ENCODE data around the gene PAX5. TPM values are rescaled to one million over a fixed set of nuclear protein-coding genes. Genes with fewer than 3 reads are reported as not detected.

PAX5 gene
- polyA plus RNA-seq, 2 of the 4 experiments (the other 2 are of a cell fraction): not detected

- TF ChIP-seq PBX3 (IDR thresholded peaks at IDR 0.05): no peak
- TF ChIP-seq CHD4 (IDR thresholded peaks at IDR 0.05; ENCODE audit: borderline replicate concordance): no peak
These were observed 133.8 kb downstream of the PAX5 start (continued) for GRCh38 chr9:36900136-36900855.

GRCh38 chr9:36899406-36899805 lies 134.7 kb downstream of the PAX5 start:
- no peak overlapping the region for H3K27ac ChIP-seq
- H3K4me2 ChIP-seq: no peak overlapping the region
- ChIA-PET POLR2A (no interaction called here), CTCF (interaction anchor here (0.6 to 4.6 kb wide), 4 partner anchors 9 to 75 kb away, joined by 3 to 21 read pairs (median 3); no protein-coding TSS in a partner anchor)
- FAIRE-seq (no peak), DNase-seq (ENCODE audit: low read depth in 1 of 2, low spot score in 1 of 2) (no peak), ATAC-seq (no peak)
- no peaks in the 10 kb centered on the region for H3K9me3 ChIP-seq
- no peak overlapping the region for H3K4me3 ChIP-seq
- peaks cover 6% of the 10 kb centered on the region; the same call in 2 of the 3 replicates for H3K4me1 ChIP-seq
- 71% methylated on average over 4 of the region's 4 CpGs for WGBS (ENCODE audit: missing lambda C conversion rate)
- TF ChIP-seq RAD21 (conservative IDR thresholded peaks at IDR 0.05 in 1 of 2, IDR thresholded peaks at IDR 0.05 in 1 of 2): no peak
- no peak for TF ChIP-seq PHF8 (IDR thresholded peaks at IDR 0.05; ENCODE audit: borderline replicate concordance, low read depth)
- TF ChIP-seq FOSB (CRISPR knock-in tag; IDR thresholded peaks at IDR 0.05): no peak
- TF ChIP-seq KDM5A (IDR thresholded peaks at IDR 0.05): no peak
- TF ChIP-seq POLR2A (IDR thresholded peaks at IDR 0.05; ENCODE audit: low read length): no peak
- no peak for TF ChIP-seq RCOR1 (IDR thresholded peaks at IDR 0.05; ENCODE audit: low read depth, low read length)
- TF ChIP-seq HDAC2 (IDR thresholded peaks at IDR 0.05): no peak
- no peak for TF ChIP-seq HOXB5 (CRISPR knock-in tag; IDR thresholded peaks at IDR 0.05)
- TF ChIP-seq E2F6 (IDR thresholded peaks at IDR 0.05; ENCODE audit: borderline replicate concordance, low read depth): no peak
- no peak for TF ChIP-seq ATOH8 (CRISPR knock-in tag; IDR thresholded peaks at IDR 0.05; ENCODE audit: low read depth)
- TF ChIP-seq CEBPB (IDR thresholded peaks at IDR 0.05): no peak
- no peak for TF ChIP-seq ZFP36 (IDR thresholded peaks at IDR 0.05; ENCODE audit: borderline replicate concordance, partially characterized antibody)
- TF ChIP-seq NFE2L2 (conservative IDR thresholded peaks at IDR 0.05; ENCODE audit: low read length): no peak
- TF ChIP-seq PBX3 (IDR thresholded peaks at IDR 0.05): no peak
- no peak for TF ChIP-seq MAZ (IDR thresholded peaks at IDR 0.05; ENCODE audit: borderline replicate concordance, low read depth, low read length)
- no peak for TF ChIP-seq BCL3 (IDR thresholded peaks at IDR 0.05)

- no peaks in the 10 kb centered on the region; the same call in 2 of the 3 replicates for H3K4me1 ChIP-seq
- H3K9me3 ChIP-seq: no peaks in the 10 kb centered on the region
- H3K27ac ChIP-seq: no peak overlapping the region
- TF ChIP-seq RFX5 (IDR thresholded peaks at IDR 0.05): no peak
- TF ChIP-seq HEYL (CRISPR knock-in tag; IDR thresholded peaks at IDR 0.05): no peak
- TF ChIP-seq BHLHE40 (IDR thresholded peaks at IDR 0.05; ENCODE audit: low read depth, low read length): no peak
- no peak for TF ChIP-seq ZNF302 (CRISPR knock-in tag; IDR thresholded peaks at IDR 0.05)
- ATAC-seq (no peak), FAIRE-seq (no peak), DNase-seq (ENCODE audit: low read depth in 1 of 2, low spot score in 1 of 2) (no peak)
- H3K4me2 ChIP-seq: no peak overlapping the region
- ChIA-PET CTCF (interaction anchor here (0.7 to 4.6 kb wide), 5 partner anchors 10 to 52 kb away, joined by 3 to 21 read pairs (median 3); no protein-coding TSS in a partner anchor), POLR2A (no interaction called here)
- 77% methylated on average over 18 of the region's 18 CpGs for WGBS (ENCODE audit: missing lambda C conversion rate)
- H3K4me3 ChIP-seq: no peak overlapping the region
These were observed 135.5 kb downstream of the PAX5 start for GRCh38 chr9:36898431-36899020.

All from A549 (cell line).